Loucy (cell line): ENCODE results near the gene FAHD1.

Source experiments
- EZH2phosphoT487 ChIP-seq: fragments of 200-600 bp; IDR thresholded peaks from 2 replicates; pipeline ENCODE4 v1.6.1; 2018; ENCODE audit warnings: antibody characterized with exemption, mild to moderate bottlenecking, moderate library complexity, borderline replicate concordance
- TF ChIP-seq, protein P1 (sequence below): fragments of 200-600 bp; sonication (generic); conservative IDR thresholded peaks from 2 replicates; pipeline ENCODE4 v1.5.1; 2014; ENCODE audit warnings: mild to moderate bottlenecking, antibody characterized with exemption, low read length

DNA sequence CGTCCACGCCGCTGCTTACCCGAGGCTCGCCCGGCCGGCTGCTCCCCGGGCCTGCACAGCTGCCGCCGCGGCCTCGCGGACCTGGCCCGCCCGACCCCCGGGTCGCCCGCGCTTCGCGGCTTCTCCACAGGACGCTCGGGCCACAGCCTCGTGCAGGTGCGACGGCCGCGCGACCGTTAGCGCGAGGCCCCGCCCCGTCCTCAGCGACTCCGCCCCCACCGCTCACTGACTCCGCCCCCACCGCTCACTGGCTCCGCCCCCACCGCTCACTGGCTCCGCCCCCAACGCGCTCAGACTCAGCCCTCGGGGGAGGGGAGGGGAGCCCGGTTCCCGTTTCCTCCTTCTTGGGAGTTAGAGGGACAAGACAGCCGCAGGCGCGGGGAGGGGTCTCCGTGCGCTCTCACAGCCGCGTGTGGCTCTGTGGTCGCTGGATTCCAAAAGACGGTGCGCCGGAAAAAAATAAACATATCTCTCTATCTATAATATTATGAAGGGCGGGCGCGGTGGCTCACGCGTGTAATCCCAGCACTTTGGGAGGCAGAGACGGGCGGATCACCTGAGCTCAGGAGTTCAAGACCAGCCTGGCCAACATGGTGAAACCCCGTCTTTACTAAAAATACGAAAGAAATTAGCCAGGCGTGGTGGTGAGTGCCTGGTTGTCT, 45.1 kb downstream of the FAHD1 start, which contains the start of gene MEIOB:
- TF ChIP-seq, protein P1, sequence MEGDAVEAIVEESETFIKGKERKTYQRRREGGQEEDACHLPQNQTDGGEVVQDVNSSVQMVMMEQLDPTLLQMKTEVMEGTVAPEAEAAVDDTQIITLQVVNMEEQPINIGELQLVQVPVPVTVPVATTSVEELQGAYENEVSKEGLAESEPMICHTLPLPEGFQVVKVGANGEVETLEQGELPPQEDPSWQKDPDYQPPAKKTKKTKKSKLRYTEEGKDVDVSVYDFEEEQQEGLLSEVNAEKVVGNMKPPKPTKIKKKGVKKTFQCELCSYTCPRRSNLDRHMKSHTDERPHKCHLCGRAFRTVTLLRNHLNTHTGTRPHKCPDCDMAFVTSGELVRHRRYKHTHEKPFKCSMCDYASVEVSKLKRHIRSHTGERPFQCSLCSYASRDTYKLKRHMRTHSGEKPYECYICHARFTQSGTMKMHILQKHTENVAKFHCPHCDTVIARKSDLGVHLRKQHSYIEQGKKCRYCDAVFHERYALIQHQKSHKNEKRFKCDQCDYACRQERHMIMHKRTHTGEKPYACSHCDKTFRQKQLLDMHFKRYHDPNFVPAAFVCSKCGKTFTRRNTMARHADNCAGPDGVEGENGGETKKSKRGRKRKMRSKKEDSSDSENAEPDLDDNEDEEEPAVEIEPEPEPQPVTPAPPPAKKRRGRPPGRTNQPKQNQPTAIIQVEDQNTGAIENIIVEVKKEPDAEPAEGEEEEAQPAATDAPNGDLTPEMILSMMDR, result no peak
- TF ChIP-seq EZH2phosphoT487, result no peak
